NCI-H2227 treated with DMSO at 0.1 percent for 48 hours (cell line): ENCODE data around the gene DPH2.

Experiments used
- DNase-seq: peaks from one replicate; lab custom pipeline; 2025; lab: John Stamatoyannopoulos, UW

Gene DPH2

GRCh38 chr1:44000122-44000665, 30.4 kb downstream of the DPH2 start:
- no peak for DNase-seq

DNA sequence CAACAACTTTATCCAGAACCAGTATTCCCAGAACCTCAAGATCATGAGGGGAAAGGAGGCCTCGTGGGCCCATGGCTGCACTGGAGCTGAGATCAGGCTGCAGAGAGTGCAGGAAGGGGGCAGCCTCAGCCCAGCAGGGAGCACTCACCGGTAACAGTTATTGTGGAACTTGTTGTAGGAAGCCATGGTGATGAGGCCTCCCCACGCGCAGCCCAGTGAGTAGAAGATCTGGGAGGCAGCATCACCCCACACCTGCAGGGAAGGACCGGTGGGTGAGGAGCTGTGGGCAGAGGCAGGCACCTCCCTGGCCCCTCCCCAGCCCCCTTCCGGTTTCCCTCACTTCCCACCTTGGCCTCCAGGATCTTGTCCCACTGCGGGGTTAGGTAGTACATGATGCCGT, 32.4 kb downstream of the DPH2 start:
- DNase-seq, result no peak

GRCh38 chr1:44002606-44003157, 32.9 kb downstream of the DPH2 start:
- no peak for DNase-seq

DNA sequence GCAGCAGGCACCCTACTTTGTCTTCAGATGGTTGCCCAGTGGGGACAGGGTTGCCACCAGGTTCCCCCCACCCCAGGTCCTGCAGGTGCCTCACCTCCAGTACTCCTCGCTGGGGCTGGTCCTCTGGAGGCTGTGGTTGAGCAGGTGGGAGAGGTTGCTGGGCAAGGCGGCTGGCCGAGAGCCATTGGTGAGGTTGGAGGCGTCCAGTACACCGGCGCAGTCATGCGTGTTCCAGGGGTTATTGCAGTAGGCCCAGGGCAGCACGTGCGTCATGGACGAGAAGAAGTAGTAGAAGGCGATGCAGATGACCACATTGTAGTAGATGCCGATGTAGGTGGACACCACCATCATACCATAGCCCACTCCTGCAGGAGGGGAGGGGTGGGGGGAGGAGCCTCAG, 38.4 kb downstream of the DPH2 start:
- no peak for DNase-seq

GRCh38 chr1:44010935-44011471, 41.2 kb downstream of the DPH2 start:
- no peak for DNase-seq

- DNase-seq, result no peak
Observed at GRCh38 chr1:44012404-44012803, 42.6 kb downstream of the DPH2 start.

- no peak for DNase-seq
Observed at GRCh38 chr1:44012941-44013609, 43.3 kb downstream of the DPH2 start.

DNA sequence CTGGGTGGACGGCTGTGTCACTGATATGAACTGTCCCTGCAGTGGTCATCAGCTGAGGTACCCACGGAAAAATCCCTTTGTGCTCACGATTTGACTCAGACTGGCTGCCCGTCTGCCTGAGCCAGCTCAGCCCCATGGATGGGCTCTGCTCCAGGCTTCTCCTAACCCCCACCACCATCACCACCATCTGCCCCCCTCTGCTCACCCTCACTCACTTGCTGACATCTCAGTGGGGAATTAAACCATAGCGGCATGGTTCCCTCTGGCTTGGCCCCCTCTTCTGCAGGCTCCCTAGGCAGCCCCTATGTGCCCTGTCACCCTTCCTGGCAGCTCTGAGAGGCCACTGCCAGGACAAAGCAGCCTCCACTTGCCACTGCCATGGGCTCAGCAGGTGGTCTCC, 44.1 kb downstream of the DPH2 start:
- no peak for DNase-seq

DNA sequence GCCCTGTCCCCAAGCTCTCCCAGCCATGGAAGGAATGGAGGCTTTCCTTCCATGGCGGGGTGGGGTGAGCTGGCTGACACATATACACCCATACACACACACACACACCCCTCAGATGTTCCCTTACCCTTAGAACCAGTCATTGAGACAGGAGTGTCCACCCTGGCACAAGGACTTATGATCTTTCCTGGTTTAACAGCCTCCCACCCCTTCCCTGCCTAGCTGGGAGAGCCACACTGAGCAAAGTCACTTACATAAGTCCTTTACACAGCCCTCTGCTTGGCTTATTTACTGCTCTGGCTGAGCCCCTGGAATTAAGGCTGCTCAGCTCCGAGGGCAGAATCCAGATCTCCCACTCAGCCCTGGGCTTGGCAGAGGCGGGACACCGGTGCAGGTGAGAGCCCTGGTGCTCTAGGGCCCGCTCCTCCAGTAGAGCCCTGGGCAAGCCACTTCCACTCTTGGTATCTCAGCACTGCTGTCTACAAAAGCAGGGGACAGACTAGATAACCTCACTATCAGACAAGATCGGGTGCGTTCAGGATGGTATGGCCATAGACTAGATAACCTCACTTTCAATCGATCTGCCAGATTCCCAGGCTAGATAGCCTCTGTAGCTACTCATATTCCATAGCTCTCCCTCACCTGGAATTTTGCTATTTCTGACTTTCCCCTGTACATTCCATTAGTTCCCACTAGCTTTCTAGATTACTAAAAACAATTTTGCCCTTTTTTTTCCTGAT, 44.7 kb downstream of the DPH2 start:
- no peak for DNase-seq

DNA sequence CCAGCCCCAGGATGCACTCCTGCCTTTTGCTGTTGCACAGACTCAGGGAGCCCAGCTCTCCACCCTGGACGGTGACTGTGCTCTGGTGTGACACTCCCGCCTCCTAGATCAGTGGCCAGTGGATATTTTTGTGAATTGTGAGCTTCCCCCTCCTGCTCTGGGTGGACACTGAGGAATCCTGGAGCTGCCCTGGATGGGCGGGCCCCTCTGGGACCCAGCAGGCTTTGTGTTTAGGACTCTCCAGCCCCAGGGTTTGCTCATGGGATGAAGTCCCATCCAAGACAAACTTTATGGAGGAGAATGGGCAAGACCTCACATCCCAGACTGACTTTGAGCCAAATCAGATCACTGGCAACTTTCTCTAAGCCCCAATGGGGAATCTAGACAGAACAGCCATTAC, 45.4 kb downstream of the DPH2 start:
- DNase-seq, result no peak

DNA sequence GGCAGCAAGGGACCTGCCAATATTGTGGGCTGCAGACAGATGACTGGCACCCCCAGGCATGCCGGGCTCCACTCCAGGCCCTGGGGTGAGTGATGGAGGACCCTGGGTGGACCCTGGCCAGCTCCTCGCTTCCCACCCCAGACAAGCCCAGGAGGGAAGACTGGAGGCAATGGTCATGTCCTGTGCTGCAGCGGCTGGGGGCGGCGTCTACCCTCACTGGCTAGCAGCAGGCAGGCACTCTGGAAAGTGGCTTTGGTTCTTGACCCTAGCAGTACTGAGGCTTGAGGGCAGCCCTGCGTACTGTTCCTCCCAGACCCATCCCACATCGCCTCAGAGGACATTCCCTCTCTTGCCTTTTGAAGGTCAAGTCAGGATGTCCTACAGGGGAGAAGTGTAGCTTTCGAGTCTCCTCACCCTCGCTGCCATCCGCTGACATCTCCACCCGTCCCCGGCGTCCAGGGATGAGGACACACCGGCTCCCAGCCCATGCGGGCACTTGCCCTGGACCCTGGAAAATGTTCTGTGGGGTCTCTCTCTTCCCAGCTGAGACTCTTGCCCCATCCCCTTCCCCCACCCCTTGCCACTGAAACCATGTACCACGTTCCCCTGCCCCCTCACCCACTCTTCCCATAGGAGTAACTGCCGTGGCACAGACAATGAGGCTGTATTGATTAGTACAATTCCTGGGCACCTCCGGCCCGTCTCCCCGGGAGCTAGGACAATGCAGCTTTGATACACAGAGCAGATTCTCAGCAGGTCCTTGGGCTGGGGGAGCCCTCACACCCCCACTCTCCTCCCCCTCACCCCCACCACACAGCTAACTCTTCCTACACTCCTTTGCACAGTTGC, 46.5 kb downstream of the DPH2 start:
- DNase-seq, result no peak

- DNase-seq, result no peak
Observed at GRCh38 chr1:44016890-44017400, 47.1 kb downstream of the DPH2 start.

- DNase-seq, result no peak
Observed at GRCh38 chr1:44019466-44019948, 49.7 kb downstream of the DPH2 start.

- DNase-seq, result no peak
Observed at GRCh38 chr1:44020464-44020863, 50.7 kb downstream of the DPH2 start.

- DNase-seq, result no peak
Observed at GRCh38 chr1:44021156-44021555, 51.3 kb downstream of the DPH2 start.

DNA sequence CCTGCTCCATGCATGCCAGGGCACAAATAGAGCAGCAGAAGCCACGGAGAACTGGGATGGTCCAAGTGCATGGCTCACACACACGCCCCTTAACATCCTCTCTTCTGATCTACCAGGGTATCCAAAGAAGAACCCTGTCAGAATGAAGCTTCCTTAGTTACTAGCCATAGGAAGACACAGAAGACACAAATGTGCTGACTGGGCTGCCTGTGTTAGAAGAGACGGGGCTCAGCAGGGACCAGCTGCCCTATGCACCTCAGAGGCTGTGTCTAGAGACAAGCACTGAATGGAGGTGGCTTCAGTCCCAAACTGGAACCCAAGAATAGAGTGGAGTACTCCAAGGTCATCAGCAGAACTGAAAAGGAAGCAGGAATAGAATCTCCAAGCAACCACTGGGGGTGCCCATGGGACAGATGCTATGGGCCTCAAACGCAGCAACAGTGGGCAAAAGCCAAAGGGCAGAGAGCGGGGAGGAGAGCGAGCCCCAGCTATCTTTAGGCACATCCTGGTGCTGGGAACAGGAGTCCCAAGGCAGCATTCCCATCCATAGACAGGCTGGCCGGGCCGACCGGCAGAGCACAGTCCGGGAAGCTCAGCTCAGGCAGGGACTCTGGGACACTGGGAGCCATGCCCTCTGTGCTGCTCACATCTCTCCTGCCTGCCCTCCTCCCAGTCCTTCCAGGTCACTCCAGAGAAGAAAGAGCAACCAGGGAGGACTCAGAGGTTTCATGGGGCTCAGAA, 51.9 kb downstream of the DPH2 start:
- DNase-seq, result no peak
